ENCODE data around the gene CKB. TPM values are rescaled to one million over a fixed set of nuclear protein-coding genes. Genes with fewer than 3 reads are reported as not detected.

Gene CKB
- total RNA-seq, 4 donors from 2014 or later = 75.6 to 249 (median 141) TPM

DNA sequence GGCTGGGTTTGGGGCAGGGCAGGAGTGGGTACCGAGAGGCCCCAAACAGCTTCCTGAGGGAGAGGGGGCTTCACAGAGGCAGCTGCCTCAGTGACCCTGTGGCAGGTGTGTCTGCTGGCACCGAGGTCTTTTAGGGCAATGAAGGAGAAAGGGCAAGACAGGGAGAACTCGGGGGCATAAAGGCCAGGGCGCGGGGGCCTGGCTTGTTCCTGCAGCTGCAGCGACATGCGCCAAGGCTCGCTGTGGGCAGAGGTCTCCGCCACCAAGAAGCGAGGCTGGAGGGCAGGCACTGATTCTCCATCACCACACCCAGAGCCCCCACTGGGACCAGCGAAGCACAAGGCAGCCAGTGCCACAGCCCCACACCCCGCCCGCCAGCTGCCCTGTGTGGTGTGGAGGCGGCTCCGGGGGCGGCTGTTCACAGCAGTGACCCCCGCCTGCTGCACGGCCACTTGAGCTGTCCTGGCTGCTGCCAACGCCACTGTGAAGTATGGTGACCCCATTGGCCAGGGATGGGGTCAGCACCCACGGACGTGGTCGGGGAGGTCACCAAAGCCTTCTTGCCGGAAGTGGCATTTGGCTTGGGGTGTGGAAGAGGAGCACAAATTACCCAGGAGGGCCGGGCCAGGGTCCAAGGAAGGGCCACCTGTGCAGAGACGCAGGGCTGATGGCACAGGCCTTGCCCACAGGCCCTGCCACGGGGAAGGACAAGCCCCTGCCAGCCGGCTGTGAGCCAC is 23.5 kb upstream of the CKB start:
- Histone ChIP-seq H3K4me1 (peaks cover 27 to 98% (median 70%) of the 10 kb centered on the region in 4 donors), H3K36me3 (no peaks in the 10 kb centered on the region), H3K27me3 (no peaks in the 10 kb centered on the region), H3K27ac (peak overlapping the region; percentile 21 to 94 (median 86)), H3K9me3 (no peaks in the 10 kb centered on the region), H3K4me3 (no peak overlapping the region)
- WGBS, 2 donors = 60 to 62% methylated on average over 19 to 20 of the region's 27 CpGs
- TF ChIP-seq, protein P1, sequence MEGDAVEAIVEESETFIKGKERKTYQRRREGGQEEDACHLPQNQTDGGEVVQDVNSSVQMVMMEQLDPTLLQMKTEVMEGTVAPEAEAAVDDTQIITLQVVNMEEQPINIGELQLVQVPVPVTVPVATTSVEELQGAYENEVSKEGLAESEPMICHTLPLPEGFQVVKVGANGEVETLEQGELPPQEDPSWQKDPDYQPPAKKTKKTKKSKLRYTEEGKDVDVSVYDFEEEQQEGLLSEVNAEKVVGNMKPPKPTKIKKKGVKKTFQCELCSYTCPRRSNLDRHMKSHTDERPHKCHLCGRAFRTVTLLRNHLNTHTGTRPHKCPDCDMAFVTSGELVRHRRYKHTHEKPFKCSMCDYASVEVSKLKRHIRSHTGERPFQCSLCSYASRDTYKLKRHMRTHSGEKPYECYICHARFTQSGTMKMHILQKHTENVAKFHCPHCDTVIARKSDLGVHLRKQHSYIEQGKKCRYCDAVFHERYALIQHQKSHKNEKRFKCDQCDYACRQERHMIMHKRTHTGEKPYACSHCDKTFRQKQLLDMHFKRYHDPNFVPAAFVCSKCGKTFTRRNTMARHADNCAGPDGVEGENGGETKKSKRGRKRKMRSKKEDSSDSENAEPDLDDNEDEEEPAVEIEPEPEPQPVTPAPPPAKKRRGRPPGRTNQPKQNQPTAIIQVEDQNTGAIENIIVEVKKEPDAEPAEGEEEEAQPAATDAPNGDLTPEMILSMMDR (IDR thresholded peaks at IDR 0.05) = no peak
- TF ChIP-seq POLR2A (IDR thresholded peaks at IDR 0.05) (no peak), EP300 (IDR thresholded peaks at IDR 0.05) (no peak)
- DNase-seq (ENCODE audit: low spot score in 2 of 2) = no peak

DNA sequence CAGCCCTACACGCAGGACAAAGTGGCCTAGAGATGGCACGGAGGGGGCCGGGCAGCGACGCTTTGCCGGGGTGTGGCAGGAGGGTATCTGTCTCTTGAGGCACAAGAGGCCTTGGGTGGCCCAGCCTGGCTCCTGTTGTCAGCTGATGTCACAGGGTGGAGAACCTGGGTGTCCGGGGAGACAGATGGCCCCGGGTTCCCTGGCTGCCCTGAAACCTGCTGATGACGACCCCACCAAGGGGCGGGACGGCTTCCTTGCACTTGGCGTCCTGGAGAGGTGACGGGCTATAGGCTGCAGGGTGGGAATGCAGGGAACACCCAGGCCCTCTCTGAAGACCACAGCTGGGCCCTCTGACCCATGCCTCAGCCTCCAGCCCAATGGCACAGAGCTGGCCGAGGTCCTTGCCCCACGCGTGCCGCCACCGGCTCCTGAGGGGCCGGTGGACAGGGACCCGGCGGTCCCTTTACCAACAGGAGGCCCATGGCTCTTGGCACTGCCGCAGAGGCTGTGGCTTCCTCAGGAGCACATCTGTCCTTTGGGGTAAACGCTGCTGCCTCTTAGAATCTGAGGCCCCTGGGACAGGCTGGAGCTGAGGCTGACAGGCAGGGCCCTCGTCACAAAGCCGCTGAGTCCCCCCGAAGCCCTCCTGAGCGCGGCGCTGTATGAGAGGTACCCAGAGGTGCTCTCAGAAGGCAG is 22.7 kb upstream of the CKB start:
- Histone ChIP-seq H3K36me3 (no peaks in the 10 kb centered on the region), H3K27ac (peak overlapping the region; percentile 21 to 94 (median 86)), H3K4me3 (no peak overlapping the region), H3K27me3 (no peaks in the 10 kb centered on the region), H3K9me3 (no peaks in the 10 kb centered on the region), H3K4me1 (peaks cover 26 to 98% (median 70%) of the 10 kb centered on the region in 4 donors)
- no peak for TF ChIP-seq POLR2A (IDR thresholded peaks at IDR 0.05)
- TF ChIP-seq, protein P1 (IDR thresholded peaks at IDR 0.05) = no peak
- no peak for TF ChIP-seq EP300 (IDR thresholded peaks at IDR 0.05)
- WGBS, 2 donors = 90 to 94% methylated on average over 21 to 23 of the region's 29 CpGs
- no peak for DNase-seq (ENCODE audit: low spot score in 2 of 2)

DNA sequence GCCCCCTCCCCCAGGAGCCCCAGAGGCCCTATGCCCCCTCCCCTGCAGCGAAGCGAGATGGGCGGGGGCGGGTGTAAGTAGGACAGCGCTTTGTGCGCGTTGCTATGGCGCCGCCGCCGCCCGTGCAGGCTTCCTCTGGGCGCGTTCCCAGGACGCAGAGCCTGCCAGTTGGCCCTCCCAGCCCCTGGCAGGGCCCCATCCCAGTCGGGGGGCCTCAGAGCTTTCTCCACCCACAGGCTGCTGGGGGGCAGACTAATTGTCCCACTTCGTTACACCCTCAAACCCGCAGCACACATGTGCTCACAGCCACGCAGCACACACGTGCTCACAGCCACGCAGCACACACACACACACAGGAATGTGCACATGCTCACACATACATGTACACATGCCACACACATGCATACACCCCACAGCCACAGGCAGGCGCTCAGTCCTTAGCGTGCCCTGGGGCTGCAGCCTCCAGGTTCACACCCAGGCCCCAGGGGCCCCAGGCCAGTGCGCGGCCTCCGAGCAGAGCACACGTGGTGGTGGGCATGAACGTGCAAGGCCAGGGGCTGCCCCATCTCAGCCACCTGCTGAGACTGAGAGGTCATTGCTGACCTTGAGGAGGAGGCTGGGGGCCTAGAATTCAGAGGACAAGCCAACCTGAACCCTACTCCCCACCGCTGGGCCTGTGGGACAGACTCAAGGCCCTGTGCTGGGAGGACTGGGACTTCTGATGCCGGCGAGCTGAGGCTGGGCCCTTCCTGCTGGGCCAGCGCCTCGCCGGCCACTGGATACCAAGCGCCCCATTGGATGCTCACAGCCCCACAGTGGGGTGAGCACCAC is 22.0 kb upstream of the CKB start:
- Histone ChIP-seq H3K27ac (peak overlapping the region; percentile 79 to 94 (median 88)), H3K4me3 (no peak overlapping the region), H3K9me3 (no peaks in the 10 kb centered on the region), H3K36me3 (no peaks in the 10 kb centered on the region), H3K4me1 (peaks cover 21 to 98% (median 69%) of the 10 kb centered on the region in 4 donors), H3K27me3 (no peaks in the 10 kb centered on the region)
- no peak for DNase-seq (ENCODE audit: low spot score in 2 of 2)
- 40 to 44% methylated on average over 5 to 13 of the region's 35 CpGs for WGBS, 2 donors
- TF ChIP-seq EP300 (IDR thresholded peaks at IDR 0.05) = peak in 1 of 2 donors; percentile 70
- TF ChIP-seq, protein P1 (IDR thresholded peaks at IDR 0.05) = no peak
- no peak for TF ChIP-seq POLR2A (IDR thresholded peaks at IDR 0.05)

DNA sequence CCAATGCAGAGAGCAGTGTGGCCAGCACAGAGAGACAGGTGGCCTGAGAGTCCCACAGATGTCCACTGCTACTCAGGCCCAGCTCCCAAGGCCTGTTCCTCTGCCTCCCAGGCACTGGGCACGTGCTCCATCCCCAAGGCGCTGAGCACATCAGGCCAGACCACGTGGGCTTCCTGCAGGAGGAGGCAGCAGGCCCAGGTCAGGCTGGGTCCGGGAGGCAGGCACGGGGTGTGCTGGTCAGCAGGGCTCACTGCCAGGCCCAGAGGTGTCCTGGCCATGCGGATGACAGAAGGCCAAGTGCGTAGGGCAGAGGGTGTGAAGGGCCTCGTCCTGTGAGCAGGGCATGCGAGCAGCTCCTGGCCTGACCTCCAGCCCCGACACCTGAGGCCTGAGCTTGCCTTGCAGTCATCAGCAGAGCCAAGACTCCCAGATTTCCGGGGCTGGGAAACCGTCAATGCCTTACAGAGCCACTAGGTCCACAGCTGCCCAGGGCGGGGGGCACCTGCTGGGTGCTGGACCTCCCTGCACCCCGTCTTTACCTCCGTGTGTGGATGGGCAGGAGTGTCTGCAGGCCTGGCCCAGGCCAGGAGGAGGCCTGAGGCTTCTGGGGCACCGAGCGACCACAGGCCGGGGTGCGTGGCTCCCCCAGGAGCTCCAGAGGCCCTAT is 21.2 kb upstream of the CKB start:
- TF ChIP-seq EP300 (IDR thresholded peaks at IDR 0.05) (no peak), POLR2A (IDR thresholded peaks at IDR 0.05) (no peak)
- TF ChIP-seq, protein P1 (IDR thresholded peaks at IDR 0.05) = peak in 1 of 5 experiments; percentile 19
- H3K27ac ChIP-seq = peak overlapping the region; percentile 79 to 94 (median 88)
- no peaks in the 10 kb centered on the region for H3K36me3 ChIP-seq
- DNase-seq (ENCODE audit: low spot score in 2 of 2) = no peak
- no peaks in the 10 kb centered on the region for H3K9me3 ChIP-seq
- peaks cover 21 to 98% (median 68%) of the 10 kb centered on the region in 4 donors for H3K4me1 ChIP-seq
- no peaks in the 10 kb centered on the region for H3K27me3 ChIP-seq
- no peak overlapping the region for H3K4me3 ChIP-seq
- 26 to 35% methylated on average over 6 to 7 of the region's 19 CpGs for WGBS, 2 donors
